KG1 (cell line): ENCODE results near the gene TMA7B.

ENCODE experiments used
- DNase-seq: peaks from one replicate; lab custom pipeline; 2025; lab: John Stamatoyannopoulos, UW

TMA7B gene

GRCh38 chr22:40002935-40003715, 42.9 kb downstream of the TMA7B start:
- DNase-seq, result no peak

- no peak for DNase-seq
These were observed 44.6 kb downstream of the TMA7B start for GRCh38 chr22:40004836-40005235.

- no peak for DNase-seq
These were observed 46.4 kb downstream of the TMA7B start for GRCh38 chr22:40006641-40007040.

- no peak for DNase-seq
These were observed 47.9 kb downstream of the TMA7B start for GRCh38 chr22:40007853-40008710.

GRCh38 chr22:40008726-40009291, 48.6 kb downstream of the TMA7B start:
- no peak for DNase-seq

- DNase-seq, result no peak
These were observed 49.1 kb downstream of the TMA7B start for GRCh38 chr22:40009292-40009774.

- no peak for DNase-seq
These were observed 49.9 kb downstream of the TMA7B start for GRCh38 chr22:40009951-40010671.

GRCh38 chr22:40010746-40011145, 50.5 kb downstream of the TMA7B start:
- DNase-seq, result no peak
